Activated T-cell treated with anti-CD3 and anti-CD28 coated beads for 48 hours (primary cell): ENCODE data around the gene MSH3.
"Not testable (repeated sequence)": the region's sequence is repeated elsewhere in the genome, so short reads cannot be mapped to it uniquely, and the experiment has no call there.

ENCODE experiments used
- DNase-seq: peaks from one replicate; pipeline ENCODE4 v3.0.0-alpha.2; 2020; ENCODE audit warnings: low read depth

MSH3 gene

DNA sequence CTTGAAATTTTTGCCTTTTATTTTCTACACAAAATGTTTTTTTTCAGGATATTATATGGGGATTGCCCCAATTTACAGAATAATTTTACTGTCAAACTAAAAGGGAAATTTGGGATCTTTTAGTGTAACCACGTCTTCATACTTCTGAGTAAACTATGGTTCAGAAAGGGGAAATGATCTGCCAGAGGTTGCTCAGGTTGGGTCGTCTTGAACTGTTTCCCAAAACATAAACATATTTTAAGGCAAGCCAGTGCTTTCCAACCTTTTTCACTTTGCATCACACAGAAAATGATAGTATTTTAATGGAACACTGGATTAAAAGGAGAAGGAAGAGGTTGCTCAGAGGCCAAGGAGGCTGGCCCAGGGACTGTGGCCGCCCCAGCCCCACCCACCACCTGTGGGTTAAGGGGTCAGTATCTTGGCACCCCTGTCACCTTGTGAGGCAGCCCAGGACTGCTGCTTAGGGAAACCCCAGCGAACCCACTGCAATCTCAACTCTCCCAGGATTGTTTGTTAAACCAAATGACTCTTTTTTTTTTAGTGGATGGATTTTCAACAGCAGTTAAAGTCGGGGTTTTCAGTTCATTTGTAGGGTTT lies 143.1 kb downstream of the MSH3 start:
- DNase-seq, result no peak

DNA sequence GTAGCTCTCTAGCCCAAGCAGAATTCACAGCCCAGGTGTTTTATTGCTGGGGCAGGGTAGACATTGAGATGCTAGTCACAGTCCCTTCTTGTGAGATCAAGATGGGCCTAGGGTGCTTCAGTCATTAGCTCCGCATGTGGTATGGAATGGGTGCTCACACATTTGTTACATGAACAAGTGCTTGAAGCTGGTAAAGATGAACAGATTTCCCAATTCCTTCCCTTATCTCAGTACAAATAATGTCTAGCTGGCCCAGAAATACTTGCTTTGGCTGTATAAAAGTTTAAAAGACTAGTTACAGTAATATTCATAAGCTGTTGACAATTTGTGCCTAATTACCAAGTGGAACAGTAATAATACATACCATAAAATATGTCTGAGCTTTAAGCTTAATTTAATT lies 143.7 kb downstream of the MSH3 start:
- no peak for DNase-seq

DNA sequence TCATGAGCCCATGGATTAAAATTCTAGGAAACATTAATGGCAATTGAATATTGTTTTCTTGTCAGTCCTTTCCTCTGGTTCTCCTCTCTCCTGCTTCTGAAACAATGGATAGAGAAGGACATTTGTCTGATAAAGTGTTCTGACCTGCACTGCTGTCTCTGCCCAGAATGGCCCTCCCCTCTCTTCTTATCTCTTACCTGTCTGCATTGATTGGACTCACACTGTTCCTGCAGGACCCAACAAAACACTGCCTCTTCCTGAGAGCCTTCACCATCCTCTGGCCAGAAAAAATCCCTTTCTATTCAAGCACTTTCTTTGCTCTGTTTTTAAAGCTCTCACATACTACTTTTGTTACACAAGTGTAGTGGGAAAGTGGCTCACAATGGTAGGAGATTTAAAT lies 144.2 kb downstream of the MSH3 start:
- DNase-seq, result no peak

DNA sequence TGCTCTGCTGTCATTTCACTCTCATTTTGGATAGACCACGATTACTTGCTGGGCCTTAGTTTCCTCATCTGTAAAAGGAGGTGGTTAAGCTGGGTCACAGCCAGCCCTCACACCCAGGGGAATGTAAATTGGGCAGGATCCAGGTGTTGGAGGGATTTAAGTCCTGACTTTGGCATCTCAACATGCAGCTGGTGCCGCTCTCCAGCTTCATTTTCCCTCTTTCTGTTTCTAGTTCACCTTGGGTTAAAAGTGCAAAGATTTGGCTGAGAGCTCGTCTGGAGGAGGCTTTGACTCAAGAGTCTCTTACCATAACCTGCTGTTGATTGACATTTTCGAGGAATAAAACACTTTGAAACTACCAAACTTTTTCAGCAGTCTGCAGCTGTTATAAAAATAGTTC lies 144.6 kb downstream of the MSH3 start:
- DNase-seq, result no peak

DNA sequence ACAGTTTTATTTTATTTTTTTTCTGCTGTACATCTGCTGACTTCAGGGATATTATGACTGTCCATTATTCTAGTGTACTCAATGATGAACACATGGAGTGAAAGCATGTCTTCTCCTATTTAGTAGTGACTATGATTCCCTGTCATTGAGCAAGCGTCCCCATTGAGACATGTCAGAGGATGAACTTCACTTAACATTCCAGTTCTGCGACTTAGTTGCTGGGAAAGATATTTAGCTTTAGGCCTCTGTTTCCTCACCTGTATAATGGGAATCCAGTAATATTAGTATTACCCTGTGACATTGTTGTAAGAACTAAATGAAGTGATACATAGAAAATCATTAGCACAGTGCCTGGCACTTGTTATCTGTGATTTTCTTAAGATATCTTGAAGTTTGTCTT lies 145.1 kb downstream of the MSH3 start:
- no peak for DNase-seq

DNA sequence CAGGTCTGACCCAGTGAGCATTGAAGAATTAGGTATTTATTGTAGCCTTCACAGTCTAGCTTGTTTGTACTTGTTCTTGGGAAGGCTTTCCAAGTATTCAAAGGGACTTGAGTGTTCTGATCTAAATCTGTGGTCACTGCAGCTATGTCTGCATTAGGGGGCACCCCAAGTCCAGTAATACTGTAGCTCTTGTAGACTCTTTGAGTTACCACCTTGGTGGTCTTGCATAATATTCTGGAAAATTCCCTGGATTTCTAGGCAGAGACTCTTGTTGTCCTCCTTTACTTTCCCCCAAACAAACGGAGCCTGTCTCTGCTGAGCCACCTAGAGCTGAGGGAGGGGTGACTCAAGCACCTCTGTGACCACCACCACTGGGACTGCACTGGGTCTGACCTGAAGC lies 149.9 kb downstream of the MSH3 start:
- DNase-seq, result no peak

DNA sequence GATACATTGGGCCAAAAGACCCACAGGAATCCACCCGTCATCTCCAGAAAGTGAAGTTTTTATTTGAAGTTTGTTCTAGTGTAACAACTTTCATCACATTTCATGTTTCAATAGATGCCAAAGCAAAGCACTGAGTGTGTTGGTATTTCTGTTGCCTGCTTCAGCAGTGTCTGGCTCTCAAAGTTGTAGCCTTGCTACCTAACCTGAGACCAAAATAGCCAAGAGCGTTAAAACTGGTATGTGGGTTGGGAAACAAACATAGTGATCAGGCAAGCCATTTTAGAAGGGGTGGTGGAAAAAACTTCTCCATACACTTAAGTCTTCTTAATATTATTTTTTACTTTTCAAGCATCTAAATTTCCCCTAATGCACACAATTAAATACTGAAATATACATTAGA lies 150.6 kb downstream of the MSH3 start:
- no peak for DNase-seq

DNA sequence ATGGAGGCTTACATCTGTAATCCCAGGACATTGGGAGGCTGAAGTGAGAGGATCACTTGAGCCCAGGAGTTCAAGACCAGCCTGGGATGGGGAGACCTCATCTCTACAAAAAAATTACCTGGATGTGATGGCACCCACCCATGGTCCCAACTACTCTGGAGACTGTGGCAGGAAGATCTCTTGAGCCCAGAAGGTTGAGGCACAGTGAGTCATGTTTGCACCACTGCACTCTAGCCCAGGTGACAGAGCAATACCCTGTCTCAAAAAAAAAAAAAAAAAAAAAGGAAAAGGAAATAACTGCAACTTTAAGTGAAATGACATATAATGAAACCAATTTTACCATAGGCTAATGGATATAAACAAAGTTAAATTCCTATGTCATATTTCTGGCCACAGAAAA lies 152.5 kb downstream of the MSH3 start:
- no peak for DNase-seq

DNA sequence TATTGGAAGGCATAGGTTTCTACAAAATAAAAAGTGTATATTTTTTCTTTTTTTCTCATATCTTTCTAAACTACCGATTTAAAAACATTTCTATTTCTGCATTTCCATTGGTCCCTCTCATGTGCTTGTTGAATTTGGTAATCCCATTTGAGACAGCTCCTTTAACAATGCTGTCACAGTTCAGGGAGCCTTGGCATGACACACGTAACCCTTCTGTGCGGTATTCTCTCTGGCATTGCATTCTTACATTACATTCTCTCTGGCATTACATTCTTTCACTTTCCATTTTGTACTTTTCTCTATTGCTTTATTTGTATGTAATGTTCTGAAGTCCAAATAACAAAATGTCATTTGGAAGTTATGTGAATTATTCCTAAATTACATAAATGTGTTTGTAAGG lies 155.0 kb downstream of the MSH3 start:
- no peak for DNase-seq

DNA sequence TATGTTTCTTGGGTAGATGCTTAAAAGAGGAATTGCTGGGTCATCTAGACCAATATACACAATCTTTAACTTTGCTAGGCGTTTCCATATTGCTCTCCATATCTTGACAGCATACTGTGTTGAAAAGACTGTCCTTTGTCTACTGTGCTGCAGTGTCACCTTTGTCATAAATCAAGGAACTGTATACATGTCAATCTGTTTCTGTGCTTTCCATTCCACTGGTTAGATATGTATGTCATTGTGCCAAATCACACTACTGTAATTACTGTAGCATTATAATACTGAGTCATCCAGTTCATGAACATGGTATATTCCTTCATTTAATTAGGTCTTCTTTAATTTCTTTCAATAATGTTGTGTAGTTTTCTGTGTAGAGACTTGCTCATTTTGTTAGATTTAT lies 156.0 kb downstream of the MSH3 start:
- DNase-seq, result no peak

DNA sequence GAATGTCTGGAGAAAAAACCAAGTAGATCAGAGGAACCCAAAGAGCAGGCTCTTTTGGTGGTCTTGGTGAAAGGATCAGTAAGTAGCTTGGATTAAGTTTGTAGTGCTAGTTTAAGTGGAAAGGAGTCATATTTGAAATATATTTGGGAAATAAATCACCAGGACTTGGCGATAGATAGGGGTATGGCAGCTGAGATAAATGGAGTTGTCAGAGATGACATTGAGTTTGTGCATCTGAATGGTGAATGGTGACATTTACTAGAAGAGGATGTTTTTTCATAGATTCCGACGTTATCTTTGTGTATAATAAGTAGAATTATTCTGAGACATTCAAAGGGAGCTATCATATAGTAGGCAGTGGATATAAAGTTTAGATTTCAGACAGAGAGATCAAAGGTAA lies 162.1 kb downstream of the MSH3 start:
- no peak for DNase-seq

DNA sequence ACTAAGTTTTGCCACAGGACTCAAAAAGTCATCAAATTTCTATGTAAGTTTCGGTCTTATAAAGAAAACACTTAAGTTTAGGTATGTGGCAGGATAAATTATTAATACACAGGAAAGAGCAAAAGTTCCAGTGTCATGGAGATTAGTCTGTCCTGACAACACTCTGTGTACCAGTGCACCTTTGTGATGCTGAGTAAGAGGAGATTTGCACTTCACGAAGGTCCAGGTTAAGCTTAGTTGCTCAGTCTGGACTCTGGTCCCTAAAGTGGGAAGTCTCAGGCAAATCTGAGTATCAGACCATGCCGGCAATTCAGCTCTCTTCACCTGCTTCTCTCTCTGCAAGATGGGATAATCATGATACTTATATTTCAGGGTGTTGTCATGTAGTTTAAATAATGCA lies 166.2 kb downstream of the MSH3 start:
- DNase-seq, result no peak

DNA sequence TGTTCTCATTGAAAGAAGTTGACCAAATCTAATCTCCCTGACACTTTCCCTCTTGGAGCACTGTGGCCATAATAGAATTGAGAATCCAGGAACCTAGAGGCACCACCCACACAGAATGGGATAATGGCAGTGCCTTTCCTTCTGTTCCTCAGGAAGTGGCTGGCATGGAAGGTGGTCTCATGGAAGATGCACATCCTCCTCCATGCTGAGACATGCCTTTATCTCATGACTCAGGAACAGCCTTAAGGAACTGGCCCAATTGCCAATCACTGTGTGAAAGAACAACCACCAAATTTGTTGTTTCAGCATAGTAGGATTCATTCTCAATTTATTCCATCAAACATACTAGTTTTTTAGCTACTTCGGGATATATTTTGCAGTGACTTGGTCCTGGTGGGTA lies 168.2 kb downstream of the MSH3 start:
- no peak for DNase-seq

DNA sequence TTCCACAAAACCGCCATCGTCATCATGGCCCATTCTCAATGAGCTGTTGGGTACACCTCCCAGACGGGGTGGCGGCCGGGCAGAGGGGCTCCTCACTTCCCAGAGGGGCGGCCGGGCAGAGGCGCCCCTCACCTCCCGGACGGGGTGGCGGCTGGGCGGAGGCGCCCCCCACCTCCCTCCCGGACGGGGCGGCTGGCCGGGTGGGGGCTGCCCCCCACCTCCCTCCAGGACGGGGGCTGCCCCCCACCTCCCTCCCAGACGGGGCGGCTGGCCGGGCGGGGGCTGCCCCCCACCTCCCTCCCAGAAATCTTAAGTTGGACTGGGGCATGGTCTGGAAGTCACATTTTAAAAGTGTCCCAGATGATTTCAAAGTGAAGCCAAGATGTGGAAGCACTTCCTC lies 169.7 kb downstream of the MSH3 start:
- DNase-seq, result not testable (repeated sequence)

DNA sequence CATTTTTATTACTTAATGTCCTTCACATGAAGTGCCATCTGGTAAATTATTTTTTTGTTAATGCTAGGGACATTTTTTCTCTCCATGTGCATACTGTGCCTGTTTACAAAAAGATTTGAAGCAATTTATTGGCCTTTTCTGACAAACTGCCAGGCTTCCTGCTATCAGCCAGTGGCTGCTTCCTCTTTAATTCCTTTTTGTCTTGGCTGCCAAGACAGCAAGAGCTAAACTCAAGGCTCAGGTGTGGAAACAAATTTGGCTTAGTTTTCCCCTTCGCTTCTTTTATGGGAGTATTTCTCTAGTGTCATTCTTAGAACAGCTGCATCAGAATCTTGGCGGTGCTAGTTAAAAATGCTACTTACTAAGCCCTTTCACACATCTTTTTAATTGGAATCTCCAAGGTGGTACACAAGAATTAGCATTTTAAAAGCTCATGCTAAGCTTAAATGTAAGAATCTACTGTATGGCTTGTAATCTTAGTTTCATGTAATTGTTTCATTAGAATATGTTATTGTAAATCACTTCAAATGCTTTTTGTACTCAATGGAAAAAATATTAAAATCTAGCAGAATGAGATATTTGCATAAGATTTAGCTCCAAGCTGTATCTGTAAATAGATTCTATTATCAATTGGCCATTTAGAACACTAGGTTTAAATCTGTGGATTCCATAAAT lies 171.5 kb downstream of the MSH3 start:
- no peak for DNase-seq

DNA sequence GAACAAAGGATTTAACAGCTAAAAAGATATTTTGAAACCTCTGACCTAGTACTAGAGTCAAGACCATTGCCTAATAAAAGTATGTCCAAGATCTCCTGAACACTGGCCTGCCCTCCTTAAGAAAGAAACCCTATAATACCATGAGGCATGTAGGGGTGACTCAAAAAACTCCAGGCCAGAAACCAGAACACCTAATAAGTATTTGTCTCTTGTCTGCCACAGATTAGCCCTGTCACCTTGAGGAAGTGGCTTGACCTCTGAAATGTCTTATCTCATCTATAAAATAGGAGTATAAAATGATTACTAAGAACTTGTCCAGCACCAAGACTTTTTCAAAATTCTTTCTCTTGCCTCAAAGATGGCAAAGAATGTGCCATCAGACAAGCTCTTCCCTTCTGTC lies 180.3 kb downstream of the MSH3 start:
- no peak for DNase-seq

DNA sequence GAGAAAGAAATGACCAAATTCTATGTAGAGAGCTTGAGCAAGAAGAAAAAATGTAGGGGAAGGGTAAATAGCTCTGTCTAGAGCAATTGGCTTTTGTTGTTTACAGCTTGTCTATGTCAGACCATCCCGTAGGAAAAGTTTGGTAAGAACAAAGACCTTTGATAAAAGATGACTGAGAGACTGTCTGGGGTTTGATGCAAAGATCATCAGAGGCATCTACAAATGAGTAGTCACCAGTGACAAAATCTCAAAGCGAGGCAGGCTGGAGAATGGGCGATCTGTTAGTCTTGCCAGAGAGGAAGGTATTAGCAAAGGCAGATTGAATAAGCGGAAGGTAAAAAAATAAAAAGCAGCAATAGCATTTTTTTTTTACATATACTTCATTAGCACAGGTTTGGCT lies 180.7 kb downstream of the MSH3 start:
- DNase-seq, result no peak

DNA sequence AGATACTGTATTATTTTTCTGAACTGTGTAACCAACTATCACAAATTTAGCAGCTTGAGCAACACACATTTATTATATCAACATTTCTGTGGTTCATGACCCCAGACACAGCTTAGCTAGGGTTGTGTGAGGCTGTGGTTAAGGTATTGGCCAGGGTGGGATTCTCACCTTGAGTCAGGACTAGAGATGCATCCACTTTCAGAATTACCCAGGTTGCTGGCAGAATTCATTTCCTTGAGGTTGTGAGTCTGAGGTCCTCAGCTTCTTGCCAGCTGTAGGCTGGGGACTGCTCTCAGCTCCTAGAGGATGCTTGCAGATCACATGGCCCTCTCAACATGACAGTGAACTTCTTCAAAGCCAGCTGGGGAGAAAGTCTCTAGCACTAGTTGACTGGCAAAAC lies 183.2 kb downstream of the MSH3 start:
- DNase-seq, result peak; percentile 17

DNA sequence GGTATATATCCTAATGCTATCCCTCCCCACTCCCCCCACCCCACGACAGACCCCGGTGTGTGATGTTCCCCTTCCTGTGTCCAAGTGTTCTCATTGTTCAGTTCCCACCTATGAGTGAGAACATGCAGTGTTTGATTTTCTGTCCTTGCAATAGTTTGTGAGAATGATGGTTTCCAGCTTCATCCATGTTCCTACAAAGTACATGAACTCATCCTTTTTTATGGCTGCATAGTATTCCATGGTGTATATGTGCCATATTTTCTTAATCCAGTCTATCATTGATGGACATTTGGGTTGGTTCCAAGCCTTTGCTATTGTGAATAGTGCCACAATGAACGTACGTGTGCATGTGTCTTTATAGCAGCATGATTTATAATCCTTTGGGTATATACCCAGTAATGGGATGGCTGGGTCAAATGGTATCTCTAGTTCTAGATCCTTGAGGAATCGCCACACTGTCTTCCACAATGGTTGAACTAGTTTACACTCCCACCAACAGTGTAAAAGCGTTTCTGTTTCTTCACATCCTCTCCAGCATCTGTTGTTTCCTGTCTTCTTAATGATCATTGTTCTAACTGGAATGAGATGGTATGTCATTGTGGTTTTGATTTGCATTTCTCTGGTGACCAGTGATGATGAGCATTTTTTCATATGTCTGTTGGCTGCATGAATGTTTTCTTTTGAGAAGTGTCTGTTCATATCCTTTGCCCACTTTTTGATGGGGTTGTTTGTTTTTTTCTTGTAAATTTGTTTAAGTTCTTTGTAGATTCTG lies 186.8 kb downstream of the MSH3 start:
- DNase-seq, result not testable (repeated sequence)

DNA sequence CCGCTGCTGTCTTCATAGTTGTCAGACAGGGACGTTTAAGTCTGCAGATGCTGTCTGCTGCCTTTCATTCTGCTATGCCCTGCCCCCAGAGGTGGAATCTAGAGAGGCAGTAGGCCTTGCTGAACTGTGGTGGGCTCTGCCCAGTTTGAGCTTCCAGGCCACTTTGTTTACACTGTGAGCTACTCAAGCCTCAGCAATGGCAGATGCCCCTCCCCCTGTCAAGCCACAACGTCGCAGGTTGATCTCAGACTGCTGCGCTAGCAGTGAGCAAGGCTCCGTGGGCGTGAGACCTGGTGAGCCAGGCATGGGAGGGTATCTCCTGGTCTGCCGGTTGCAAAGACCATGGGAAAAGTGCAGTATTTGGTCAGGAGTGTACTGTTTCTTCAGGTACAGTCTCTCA lies 192.0 kb downstream of the MSH3 start:
- not testable (repeated sequence) for DNase-seq

DNA sequence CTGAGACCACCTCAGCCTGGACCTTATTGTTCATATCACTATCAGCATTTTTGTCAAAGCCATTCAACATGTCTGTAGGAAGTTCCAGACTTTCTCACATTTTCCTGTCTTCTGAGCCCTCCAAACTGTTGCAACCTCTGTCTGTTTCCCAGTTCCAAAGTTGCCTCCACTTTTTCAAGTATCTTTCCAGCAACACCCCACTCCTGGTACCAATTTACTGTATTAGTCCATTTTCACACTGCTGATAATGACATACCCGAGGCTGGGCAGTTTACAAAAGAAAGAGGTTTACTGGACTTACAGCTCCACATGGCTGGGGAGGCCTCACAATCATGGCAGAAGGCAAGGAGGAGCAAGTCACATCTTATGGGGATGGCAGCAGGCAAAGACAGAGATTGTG lies 195.7 kb downstream of the MSH3 start:
- DNase-seq, result not testable (repeated sequence)

DNA sequence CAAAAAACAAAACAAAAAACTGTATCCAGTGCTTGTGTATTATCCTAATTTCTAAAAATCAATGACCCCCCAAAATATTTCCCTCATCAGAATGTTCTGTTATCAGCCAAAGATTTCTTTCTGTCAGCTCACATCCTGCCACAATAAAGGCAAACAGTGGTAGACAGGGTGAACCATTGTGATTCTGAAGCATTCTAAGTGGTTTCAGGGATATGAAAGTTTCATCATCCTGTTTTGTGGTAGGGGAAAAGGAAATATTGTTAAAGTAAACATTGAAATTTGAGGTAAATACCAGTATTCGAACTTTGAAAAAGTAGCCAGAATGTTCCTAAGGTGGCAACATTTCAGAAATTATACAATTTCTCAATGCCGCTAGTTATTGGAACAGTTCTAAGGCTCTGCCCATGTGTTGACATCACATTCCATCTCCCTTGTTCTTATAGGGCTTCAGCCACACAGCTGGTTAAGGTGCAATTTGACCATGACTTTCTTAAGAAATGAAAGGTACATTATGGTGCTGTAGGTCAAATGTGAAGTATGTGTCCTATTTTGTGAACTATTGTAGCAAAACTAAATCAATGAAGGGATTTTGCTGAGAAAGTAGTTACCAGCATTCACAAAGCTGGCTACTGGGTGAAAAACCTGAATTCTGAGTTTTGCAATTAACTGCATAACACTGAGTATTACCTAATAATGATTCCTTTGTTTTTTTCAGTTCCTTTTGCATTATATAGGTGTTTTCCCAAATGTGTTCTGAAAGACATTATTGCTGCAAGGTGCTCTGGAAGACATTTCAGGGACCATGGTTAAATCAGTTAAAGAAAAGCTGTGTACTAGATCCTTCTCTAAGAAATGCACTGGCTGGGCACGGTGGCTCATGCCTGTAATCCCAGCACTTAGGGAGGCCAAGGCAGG lies 198.1 kb downstream of the MSH3 start:
- DNase-seq, result no peak

DNA sequence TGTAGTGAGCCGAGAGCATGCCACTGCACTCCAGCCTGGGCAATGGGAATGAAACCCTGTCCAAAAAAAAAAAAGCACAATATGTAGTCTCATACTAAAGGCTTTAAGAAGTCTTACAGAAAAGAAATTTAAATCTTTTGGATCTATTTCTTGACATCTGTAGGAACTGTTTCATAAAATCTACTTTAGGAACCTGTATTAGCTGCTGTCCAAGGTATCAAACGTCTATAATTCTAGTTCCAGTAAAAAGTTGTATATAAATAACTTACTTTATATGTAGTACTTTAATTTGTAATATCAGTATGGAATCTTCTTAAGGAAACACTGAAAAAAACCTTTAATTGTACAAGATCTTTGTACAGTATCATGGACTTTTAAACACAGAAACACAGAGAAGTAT lies 199.0 kb downstream of the MSH3 start:
- no peak for DNase-seq
